Naive thymus-derived CD4-positive, alpha-beta T cell (primary cell): ENCODE measurements around the gene ARRDC1. TPM values are rescaled to one million over a fixed set of nuclear protein-coding genes. Genes with fewer than 3 reads are reported as not detected.
A peak's percentile ranks its signal among the peaks of the same experiment; 100 is the strongest.

ENCODE experiments used
- ATAC-seq: fragments of 150-1000 bp; cut with Tn5 transposase; 2 replicates; pipeline ENCODE4 v1.10.0; 2021; ENCODE audit warnings: mild to moderate bottlenecking, moderate library complexity
- CTCF ChIA-PET: fragments of 350-600 bp; sonication (Branson Sonifier 250); formaldehyde crosslinking; loops from one replicate; lab custom pipeline; 2021; ENCODE audit warnings: antibody characterized with exemption; lab: Charles Lee
- POLR2A ChIA-PET: fragments of 350-600 bp; sonication (Branson Sonifier 250); formaldehyde crosslinking; loops from one replicate; lab custom pipeline; 2021; ENCODE audit warnings: antibody characterized with exemption, inconsistent platforms; lab: Charles Lee
- DNase-seq, 9 donors: peaks; one replicate each; pipeline versions ENCODE4 v3.0.0 to v3.0.0-alpha.2; 2020 to 2022; ENCODE audit warnings: mixed read lengths in 1 of 9
- H3K27ac ChIP-seq: one replicate; pipeline ENCODE4 v1.7.0; 2013; ENCODE audit warnings: mild to moderate bottlenecking, low read depth, low read length, moderate library complexity
- H3K27me3 ChIP-seq, 2 donors: one replicate each; pipeline ENCODE4 v1.7.0; 2013; ENCODE audit warnings: low read length in 2 of 2, mild to moderate bottlenecking in 2 of 2, moderate library complexity in 2 of 2; ENCODE audit not compliant: control insufficient read depth in 2 of 2, insufficient read depth in 2 of 2
- H3K36me3 ChIP-seq, 3 experiments: 1 replicate in 2 of 3; 2 replicates in 1 of 3; pipeline ENCODE4 v1.7.0; 2013; ENCODE audit warnings: low read length in 3 of 3, mild to moderate bottlenecking in 3 of 3, moderate library complexity in 1 of 3; ENCODE audit not compliant: insufficient read depth in 3 of 3, control insufficient read depth in 2 of 3
- H3K4me1 ChIP-seq, 2 donors: one replicate each; pipeline ENCODE4 v1.7.0; 2013; ENCODE audit warnings: low read length in 2 of 2, mild to moderate bottlenecking in 2 of 2, moderate library complexity in 1 of 2; ENCODE audit not compliant: control insufficient read depth in 2 of 2, insufficient read depth in 2 of 2
- H3K4me3 ChIP-seq: 2 replicates; pipeline ENCODE4 v1.7.0; 2013; ENCODE audit warnings: mild to moderate bottlenecking, low read length
- H3K9me3 ChIP-seq, 3 experiments: 1 replicate in 2 of 3; 2 replicates in 1 of 3; pipeline ENCODE4 v1.7.0; 2013; ENCODE audit warnings: low read length in 3 of 3; ENCODE audit not compliant: control insufficient read depth in 2 of 3
- H3K27ac Mint-ChIP-seq, 9 donors: one replicate each; pipeline ENCODE4 v1.8.0; 2020 to 2022; ENCODE audit warnings: mixed read lengths in 9 of 9, mild to moderate bottlenecking in 8 of 9, moderate library complexity in 5 of 9, inconsistent platforms in 2 of 9
- H3K27me3 Mint-ChIP-seq, 5 donors: one replicate each; pipeline ENCODE4 v1.8.0; 2021 to 2022; ENCODE audit warnings: mixed read lengths in 5 of 5, mild to moderate bottlenecking in 1 of 5
- H3K36me3 Mint-ChIP-seq, 5 donors: one replicate each; pipeline ENCODE4 v1.8.0; 2020 to 2022; ENCODE audit warnings: mixed read lengths in 5 of 5, mild to moderate bottlenecking in 3 of 5, inconsistent platforms in 1 of 5
- H3K4me1 Mint-ChIP-seq, 7 donors: one replicate each; pipeline ENCODE4 v1.8.0; 2020 to 2022; ENCODE audit warnings: mixed read lengths in 7 of 7, mild to moderate bottlenecking in 3 of 7, inconsistent platforms in 1 of 7
- H3K4me3 Mint-ChIP-seq, 10 donors: one replicate each; pipeline ENCODE4 v1.8.0; 2020 to 2022; ENCODE audit warnings: mild to moderate bottlenecking in 10 of 10, mixed read lengths in 10 of 10, moderate library complexity in 6 of 10, inconsistent platforms in 2 of 10
- H3K9me3 Mint-ChIP-seq, 11 donors: one replicate each; pipeline ENCODE4 v1.8.0; 2020 to 2022; ENCODE audit warnings: mixed read lengths in 11 of 11, mild to moderate bottlenecking in 4 of 11, inconsistent platforms in 1 of 11, moderate library complexity in 1 of 11
- intact Hi-C, 2 donors: fragments of 100-400 bp; cut with micrococcal nuclease; formaldehyde crosslinking; loops; one replicate each; pipeline ENCODE4 v1.15.1; 2023
- polyA plus RNA-seq, 2 donors: library from polyadenylated mRNA; unstranded; fragments of 300-500 nt; fragmentation: Illumina TruSeq; gene quantifications; one replicate each; pipeline ENCODE4 v1.2.3, GENCODE V29; 2021
- total RNA-seq, 6 experiments: library from RNA in 5 of 6; stranded (reverse) in 5 of 6; gene quantifications; 1 replicate in 5 of 6; 2 replicates in 1 of 6; pipeline ENCODE4 v1.2.3 and lab custom pipeline; 2021 to 2026

The ARRDC1 gene
- total and polyA plus RNA-seq, 7 experiments from 2014 or later = 35.2 to 126 (median 77.1) TPM

DNA sequence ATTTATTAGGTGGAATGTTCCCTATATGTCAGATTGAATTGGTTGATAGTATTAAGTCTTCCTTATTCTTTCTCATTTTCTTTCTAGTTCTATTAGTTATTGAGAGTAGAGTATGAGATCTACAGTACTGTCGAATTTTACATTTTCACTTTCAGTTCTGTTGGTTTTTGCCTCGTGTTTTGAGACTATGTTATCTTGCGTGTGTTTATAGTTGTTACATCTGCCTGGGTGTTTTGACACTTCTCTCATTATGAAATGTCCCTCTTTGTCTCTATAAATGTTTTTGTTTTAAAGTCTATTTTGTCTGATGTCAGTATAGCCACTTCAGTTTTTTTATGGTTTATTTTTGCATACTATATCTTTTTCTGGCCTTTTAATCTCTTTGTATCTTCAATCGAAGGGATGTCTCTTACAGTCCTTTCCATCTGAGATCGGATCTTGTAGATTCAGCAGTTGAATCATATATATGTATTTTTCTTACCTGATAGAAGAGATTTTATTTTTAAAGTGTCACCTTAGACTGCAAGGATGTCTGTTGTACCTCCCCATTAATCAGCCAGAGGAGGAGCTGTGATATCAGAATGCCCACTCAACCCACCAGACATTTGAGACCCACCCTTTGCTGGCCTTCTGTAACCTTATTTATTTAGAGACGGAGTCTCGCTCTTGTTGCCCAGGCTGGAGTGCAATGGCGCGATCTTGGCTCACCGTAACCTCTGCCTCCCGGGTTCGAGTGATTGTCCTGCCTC lies 34.0 kb downstream of the ARRDC1 start:
- peak overlapping the region; percentile 74 to 90 (median 82) for H3K4me3 Mint-ChIP-seq
- peaks cover 40 to 71% (median 47%) of the 10 kb centered on the region in 7 donors for H3K4me1 Mint-ChIP-seq
- intact Hi-C loops = loop anchor here (1.0 to 2.0 kb wide), 3 partner anchors 11 to 19 kb away; no protein-coding TSS in a partner anchor
- ATAC-seq (peak; percentile 88), DNase-seq (peak in 5 of 9 donors; percentile 19 to 45 (median 28))
- Histone ChIP-seq H3K27me3 (no peaks in the 10 kb centered on the region), H3K4me3 (peak overlapping the region; percentile 53), H3K36me3 (peaks cover 0 to 16% (median 0%) of the 10 kb centered on the region in 3 experiments), H3K27ac (peak overlapping the region; percentile 71), H3K4me1 (peaks cover 10 to 21% of the 10 kb centered on the region in 2 donors), H3K9me3 (no peaks in the 10 kb centered on the region)
- peaks cover 13 to 27% (median 16%) of the 10 kb centered on the region in 5 donors for H3K36me3 Mint-ChIP-seq
- no peaks in the 10 kb centered on the region for H3K9me3 Mint-ChIP-seq
- CTCF ChIA-PET = interaction anchor here (0.6 kb wide), 2 partner anchors 11 to 43 kb away, joined by 3 read pairs; no protein-coding TSS in a partner anchor
- H3K27me3 Mint-ChIP-seq = no peaks in the 10 kb centered on the region
- peak overlapping the region; percentile 81 to 93 (median 88) for H3K27ac Mint-ChIP-seq
- POLR2A ChIA-PET = interaction anchor here (0.8 to 1.1 kb wide), 2 partner anchors 18 to 19 kb away, joined by 3 read pairs; no protein-coding TSS in a partner anchor

- no peaks in the 10 kb centered on the region for H3K27me3 ChIP-seq
- H3K9me3 ChIP-seq = no peaks in the 10 kb centered on the region
- H3K4me1 Mint-ChIP-seq = peaks cover 39 to 71% (median 51%) of the 10 kb centered on the region in 7 donors
- peaks cover 0 to 16% (median 0%) of the 10 kb centered on the region in 3 experiments for H3K36me3 ChIP-seq
- no peak overlapping the region for H3K27ac ChIP-seq
- CTCF ChIA-PET = interaction anchor here (1.0 kb wide), 1 partner anchor 62 kb away, joined by 3 read pairs; the partner anchor contains the start of gene DPH7
- peaks cover 13 to 27% (median 16%) of the 10 kb centered on the region in 5 donors for H3K36me3 Mint-ChIP-seq
- POLR2A ChIA-PET = no interaction called here
- H3K4me3 Mint-ChIP-seq = peak overlapping the region in 4 of 10 donors; percentile 31 to 64 (median 42)
- no peak for DNase-seq
- peak overlapping the region in 8 of 9 donors; percentile 49 to 88 (median 72) for H3K27ac Mint-ChIP-seq
- H3K4me1 ChIP-seq = peaks cover 10 to 21% of the 10 kb centered on the region in 2 donors
- intact Hi-C loops = no loop called here
- H3K27me3 Mint-ChIP-seq = no peaks in the 10 kb centered on the region
- ATAC-seq = no peak
- H3K4me3 ChIP-seq = no peak overlapping the region
- H3K9me3 Mint-ChIP-seq = no peaks in the 10 kb centered on the region
These were observed 35.4 kb downstream of the ARRDC1 start for GRCh38 chr9:137640862-137641261.

GRCh38 chr9:137642118-137642601 lies 36.7 kb downstream of the ARRDC1 start:
- Histone ChIP-seq H3K27me3 (no peaks in the 10 kb centered on the region), H3K4me3 (no peak overlapping the region), H3K27ac (no peak overlapping the region), H3K36me3 (peaks cover 0 to 16% (median 0%) of the 10 kb centered on the region in 3 experiments), H3K9me3 (no peaks in the 10 kb centered on the region), H3K4me1 (peaks cover 10 to 23% of the 10 kb centered on the region in 2 donors)
- ChIA-PET POLR2A (no interaction called here), CTCF (interaction anchor here (0.7 kb wide), 1 partner anchor 36 kb away, joined by 4 read pairs; no protein-coding TSS in a partner anchor)
- ATAC-seq (no peak), DNase-seq (no peak)
- intact Hi-C loops = no loop called here
- no peaks in the 10 kb centered on the region for H3K9me3 Mint-ChIP-seq
- peak overlapping the region in 4 of 9 donors; percentile 1 to 86 (median 37) for H3K27ac Mint-ChIP-seq
- H3K27me3 Mint-ChIP-seq = no peaks in the 10 kb centered on the region
- H3K4me1 Mint-ChIP-seq = peaks cover 43 to 73% (median 60%) of the 10 kb centered on the region in 7 donors
- peak overlapping the region in 2 of 10 donors; percentile 2 to 49 for H3K4me3 Mint-ChIP-seq
- peaks cover 15 to 27% (median 19%) of the 10 kb centered on the region in 5 donors for H3K36me3 Mint-ChIP-seq

DNA sequence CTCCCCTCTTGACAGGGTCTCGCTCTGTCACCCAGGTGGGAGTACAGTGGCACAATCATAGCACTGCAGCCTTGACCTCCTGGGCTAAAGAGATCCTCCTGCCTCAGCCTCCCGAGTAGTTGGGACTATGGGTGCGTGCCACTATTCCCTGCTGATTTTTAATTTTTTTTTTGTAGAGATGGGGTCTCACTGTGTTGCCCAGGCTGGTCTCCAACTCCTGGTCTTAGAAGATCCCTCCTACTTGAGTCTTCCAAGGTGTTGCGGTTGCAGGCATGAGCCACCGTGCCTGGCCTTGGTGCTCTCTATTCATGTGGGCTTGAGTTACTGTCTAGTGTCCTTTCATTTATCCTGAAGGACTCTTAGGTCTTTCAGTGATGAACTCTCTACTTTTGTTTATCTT lies 37.4 kb downstream of the ARRDC1 start:
- no peak overlapping the region for H3K27ac ChIP-seq
- Mint-ChIP-seq H3K27me3 (no peaks in the 10 kb centered on the region), H3K4me1 (peaks cover 51 to 76% (median 63%) of the 10 kb centered on the region in 7 donors), H3K36me3 (peaks cover 18 to 29% (median 21%) of the 10 kb centered on the region in 5 donors), H3K4me3 (no peak overlapping the region), H3K9me3 (no peaks in the 10 kb centered on the region), H3K27ac (peak overlapping the region in 1 of 9 donors; percentile 54)
- no peak for ATAC-seq
- H3K36me3 ChIP-seq = peaks cover 0 to 16% (median 0%) of the 10 kb centered on the region in 3 experiments
- peaks cover 10 to 31% of the 10 kb centered on the region in 2 donors for H3K4me1 ChIP-seq
- H3K27me3 ChIP-seq = no peaks in the 10 kb centered on the region
- intact Hi-C loops = no loop called here
- ChIA-PET CTCF (interaction anchor here (0.7 kb wide), 1 partner anchor 35 kb away, joined by 4 read pairs; no protein-coding TSS in a partner anchor), POLR2A (no interaction called here)
- no peak for DNase-seq
- no peak overlapping the region for H3K4me3 ChIP-seq
- H3K9me3 ChIP-seq = no peaks in the 10 kb centered on the region

DNA sequence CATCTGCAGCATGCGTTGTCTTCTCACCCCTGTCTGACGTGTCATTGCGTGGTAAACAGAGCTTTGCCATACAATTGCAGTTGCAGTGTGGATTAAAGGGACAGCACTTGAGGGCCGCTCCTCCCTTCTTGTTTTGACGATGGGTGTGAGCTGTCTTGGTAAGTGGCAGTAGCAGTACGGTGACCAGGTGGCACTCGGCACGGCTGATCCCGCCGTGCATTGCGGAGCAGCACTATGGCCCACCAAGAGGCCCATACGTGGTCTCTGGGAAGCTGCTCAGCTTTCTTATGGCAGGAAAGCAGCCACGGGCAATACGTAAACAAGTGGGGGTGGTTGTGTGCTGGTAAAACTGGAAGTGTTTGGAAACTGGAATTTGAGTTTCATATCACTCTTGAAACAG lies 38.4 kb downstream of the ARRDC1 start:
- H3K4me3 ChIP-seq = no peak overlapping the region
- H3K36me3 ChIP-seq = peaks cover 0 to 22% (median 0%) of the 10 kb centered on the region in 3 experiments
- peak overlapping the region in 1 of 10 donors; percentile 11 for H3K4me3 Mint-ChIP-seq
- H3K27ac ChIP-seq = no peak overlapping the region
- H3K4me1 Mint-ChIP-seq = peaks cover 54 to 78% (median 63%) of the 10 kb centered on the region in 7 donors
- peaks cover 6 to 25% of the 10 kb centered on the region in 2 donors for H3K4me1 ChIP-seq
- H3K27me3 ChIP-seq = no peaks in the 10 kb centered on the region
- ChIA-PET CTCF (interaction anchor here (0.9 kb wide), 1 partner anchor 28 kb away, joined by 3 read pairs; no protein-coding TSS in a partner anchor), POLR2A (no interaction called here)
- no peaks in the 10 kb centered on the region for H3K9me3 Mint-ChIP-seq
- peak overlapping the region in 1 of 9 donors; percentile 54 for H3K27ac Mint-ChIP-seq
- no peaks in the 10 kb centered on the region for H3K9me3 ChIP-seq
- ATAC-seq (no peak), DNase-seq (no peak)
- intact Hi-C loops = no loop called here
- no peaks in the 10 kb centered on the region for H3K27me3 Mint-ChIP-seq
- H3K36me3 Mint-ChIP-seq = peaks cover 18 to 31% (median 21%) of the 10 kb centered on the region in 5 donors

- peaks cover 49 to 72% (median 62%) of the 10 kb centered on the region in 7 donors for H3K4me1 Mint-ChIP-seq
- DNase-seq (no peak), ATAC-seq (no peak)
- peak overlapping the region in 3 of 9 donors; percentile 21 to 48 (median 29) for H3K27ac Mint-ChIP-seq
- H3K4me1 ChIP-seq = peaks cover 3 to 15% of the 10 kb centered on the region in 2 donors
- H3K36me3 ChIP-seq = peaks cover 0 to 22% (median 0%) of the 10 kb centered on the region in 3 experiments
- H3K4me3 Mint-ChIP-seq = no peak overlapping the region
- no peaks in the 10 kb centered on the region for H3K9me3 Mint-ChIP-seq
- H3K27ac ChIP-seq = no peak overlapping the region
- ChIA-PET CTCF (no interaction called here), POLR2A (no interaction called here)
- intact Hi-C loops = no loop called here
- H3K9me3 ChIP-seq = no peaks in the 10 kb centered on the region
- H3K36me3 Mint-ChIP-seq = peaks cover 21 to 32% (median 24%) of the 10 kb centered on the region in 5 donors
- no peaks in the 10 kb centered on the region for H3K27me3 ChIP-seq
- H3K4me3 ChIP-seq = no peak overlapping the region
- no peaks in the 10 kb centered on the region for H3K27me3 Mint-ChIP-seq
These were observed 39.7 kb downstream of the ARRDC1 start for GRCh38 chr9:137645211-137645610.
